ENCODE data around the gene PPP1R2C.

The PPP1R2C gene

GRCh38 chrX:42778096-42778495, at the start of gene PPP1R2C:
TSS of gene PPP1R2C (minus strand) at chrX:42778163. CDS start at chrX:42778079, 84 bp downstream.
- DNase-seq (ENCODE audit: low read depth): peak; percentile 21

GRCh38 chrX:42825201-42825600, 47.2 kb upstream of the PPP1R2C start:
- no peak for DNase-seq (ENCODE audit: low read depth)

- DNase-seq (ENCODE audit: low read depth): no peak
Measured at GRCh38 chrX:42824541-42824940, 46.6 kb upstream of the PPP1R2C start.

GRCh38 chrX:42823443-42823842, 45.5 kb upstream of the PPP1R2C start:
- no peak for DNase-seq (ENCODE audit: low read depth)

- DNase-seq (ENCODE audit: low read depth): no peak
Measured at GRCh38 chrX:42821803-42822443, 44.0 kb upstream of the PPP1R2C start.

- no peak for DNase-seq (ENCODE audit: low read depth)
Measured at GRCh38 chrX:42818151-42818921, 40.4 kb upstream of the PPP1R2C start.

- DNase-seq (ENCODE audit: low read depth): no peak
Measured at GRCh38 chrX:42809569-42809968, 31.6 kb upstream of the PPP1R2C start.

GRCh38 chrX:42807393-42807792, 29.4 kb upstream of the PPP1R2C start:
- DNase-seq (ENCODE audit: low read depth): no peak

GRCh38 chrX:42804524-42804923, 26.6 kb upstream of the PPP1R2C start:
- DNase-seq (ENCODE audit: low read depth): no peak

- DNase-seq (ENCODE audit: low read depth): no peak
Measured at GRCh38 chrX:42803320-42803719, 25.4 kb upstream of the PPP1R2C start.

- no peak for DNase-seq (ENCODE audit: low read depth)
Measured at GRCh38 chrX:42797651-42798269, 19.8 kb upstream of the PPP1R2C start.

GRCh38 chrX:42783451-42783850, 5.5 kb upstream of the PPP1R2C start:
- no peak for DNase-seq (ENCODE audit: low read depth)

- no peak for DNase-seq (ENCODE audit: low read depth)
Measured at GRCh38 chrX:42776195-42776594, 1.8 kb downstream of the PPP1R2C start.

- DNase-seq (ENCODE audit: low read depth): no peak
Measured at GRCh38 chrX:42772874-42773273, 5.1 kb downstream of the PPP1R2C start.

- no peak for DNase-seq (ENCODE audit: low read depth)
Measured at GRCh38 chrX:42771506-42772335, 6.2 kb downstream of the PPP1R2C start.

- DNase-seq (ENCODE audit: low read depth): no peak
Measured at GRCh38 chrX:42770566-42770965, 7.4 kb downstream of the PPP1R2C start.

- DNase-seq (ENCODE audit: low read depth): no peak
Measured at GRCh38 chrX:42759881-42760280, 18.1 kb downstream of the PPP1R2C start.

- no peak for DNase-seq (ENCODE audit: low read depth)
Measured at GRCh38 chrX:42755815-42756214, 22.1 kb downstream of the PPP1R2C start.

- DNase-seq (ENCODE audit: low read depth): no peak
Measured at GRCh38 chrX:42754603-42755002, 23.4 kb downstream of the PPP1R2C start.

GRCh38 chrX:42754115-42754514, 23.8 kb downstream of the PPP1R2C start:
- DNase-seq (ENCODE audit: low read depth): no peak

GRCh38 chrX:42752730-42753129, 25.2 kb downstream of the PPP1R2C start:
- DNase-seq (ENCODE audit: low read depth): no peak

- no peak for DNase-seq (ENCODE audit: low read depth)
Measured at GRCh38 chrX:42751573-42751972, 26.4 kb downstream of the PPP1R2C start.
